Mucosa of descending colon (tissue), 3 donors: Measurements from ENCODE around the gene TEKT5. TPM values are rescaled to one million over a fixed set of nuclear protein-coding genes. Genes with fewer than 3 reads are reported as not detected.
"Not testable (repeated sequence)": the region's sequence is repeated elsewhere in the genome, so short reads cannot be mapped to it uniquely, and the experiment has no call there.

Source experiments
- ATAC-seq: fragments of 200-7000 bp; cut with Tn5 transposase; one replicate; pipeline ENCODE4 v1.9.1; 2020; ENCODE audit warnings: mild to moderate bottlenecking, moderate library complexity
- DNase-seq, 3 donors: peaks; one replicate each; pipeline ENCODE4 v3.0.0-alpha.2; 2020
- H3K36me3 ChIP-seq: fragments of 200-600 bp; one replicate; pipeline ENCODE4 v1.8.0; 2021; ENCODE audit warnings: low read depth, mild to moderate bottlenecking
- H3K4me1 ChIP-seq: fragments of 200-600 bp; one replicate; pipeline ENCODE4 v1.8.0; 2021; ENCODE audit warnings: low read depth, mild to moderate bottlenecking
- H3K4me3 ChIP-seq: fragments of 200-600 bp; one replicate; pipeline ENCODE4 v1.8.0; 2021; ENCODE audit warnings: mild to moderate bottlenecking
- H3K9me3 ChIP-seq: fragments of 200-600 bp; one replicate; pipeline ENCODE4 v1.8.0; 2021; ENCODE audit warnings: mild to moderate bottlenecking
- intact Hi-C, 2 donors: fragments of 100-400 bp; cut with DNase I in 1 of 2; cut with micrococcal nuclease in 1 of 2; formaldehyde crosslinking; loops; one replicate each; pipeline versions ENCODE4 v1.11.0 to v1.11.1; 2022; cut with DNase I, micrococcal nuclease
- total RNA-seq, 3 donors: library from RNA; stranded (reverse); fragmentation: NEBNext Ultra II Directional in 2 of 3; extraction: Animal tissue kit (Norgen Biotek cat#: 25700) in 2 of 3; gene quantifications; one replicate each; pipeline versions ENCODE4 v1.2.1 to v1.2.4, GENCODE V29; 2021 to 2023
- TF ChIP-seq, protein P1 (sequence below): fragments of 200-600 bp; IDR thresholded peaks from one replicate; pipeline ENCODE4 v1.8.0; 2022; ENCODE audit warnings: antibody characterized with exemption, mild to moderate bottlenecking
- donor health status: DM: no; HTN: no; CAD: no; lungs with moderate emphysema.
- donor health status: DM: no; HTN: no; CAD: no.
- donor health status: DM: no; HTN: yes; CAD: no.

Gene TEKT5
- total RNA-seq, 3 donors from 2014 or later: 0.28 to 0.90 (median 0.46) TPM

DNA sequence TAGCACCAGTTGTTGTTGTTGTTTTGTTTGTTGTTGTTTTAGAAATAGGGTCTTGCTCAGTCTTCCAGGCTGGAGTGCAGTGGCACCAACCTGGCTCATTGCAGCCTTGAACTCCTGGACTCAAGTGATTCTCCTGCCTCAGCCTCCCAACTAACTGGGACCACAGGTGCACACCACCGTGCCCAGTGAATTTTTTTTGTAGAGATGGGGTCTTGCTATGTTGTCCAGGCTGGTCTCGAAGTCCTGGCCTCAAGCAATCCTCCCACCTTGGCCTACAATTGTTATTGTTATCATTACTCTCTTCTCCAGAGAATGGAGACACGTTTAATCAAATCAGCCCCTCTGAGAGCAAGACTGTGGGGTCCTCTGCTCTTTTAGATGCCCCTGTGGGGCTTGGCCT lies 71.7 kb downstream of the TEKT5 start:
- ATAC-seq (no peak), DNase-seq (no peak)
- H3K36me3 ChIP-seq: no peaks in the 10 kb centered on the region
- TF ChIP-seq, protein P1, sequence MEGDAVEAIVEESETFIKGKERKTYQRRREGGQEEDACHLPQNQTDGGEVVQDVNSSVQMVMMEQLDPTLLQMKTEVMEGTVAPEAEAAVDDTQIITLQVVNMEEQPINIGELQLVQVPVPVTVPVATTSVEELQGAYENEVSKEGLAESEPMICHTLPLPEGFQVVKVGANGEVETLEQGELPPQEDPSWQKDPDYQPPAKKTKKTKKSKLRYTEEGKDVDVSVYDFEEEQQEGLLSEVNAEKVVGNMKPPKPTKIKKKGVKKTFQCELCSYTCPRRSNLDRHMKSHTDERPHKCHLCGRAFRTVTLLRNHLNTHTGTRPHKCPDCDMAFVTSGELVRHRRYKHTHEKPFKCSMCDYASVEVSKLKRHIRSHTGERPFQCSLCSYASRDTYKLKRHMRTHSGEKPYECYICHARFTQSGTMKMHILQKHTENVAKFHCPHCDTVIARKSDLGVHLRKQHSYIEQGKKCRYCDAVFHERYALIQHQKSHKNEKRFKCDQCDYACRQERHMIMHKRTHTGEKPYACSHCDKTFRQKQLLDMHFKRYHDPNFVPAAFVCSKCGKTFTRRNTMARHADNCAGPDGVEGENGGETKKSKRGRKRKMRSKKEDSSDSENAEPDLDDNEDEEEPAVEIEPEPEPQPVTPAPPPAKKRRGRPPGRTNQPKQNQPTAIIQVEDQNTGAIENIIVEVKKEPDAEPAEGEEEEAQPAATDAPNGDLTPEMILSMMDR: no peak
- intact Hi-C loops: no loop called here
- no peak overlapping the region for H3K4me3 ChIP-seq
- peaks cover 9% of the 10 kb centered on the region for H3K4me1 ChIP-seq
- H3K9me3 ChIP-seq: no peaks in the 10 kb centered on the region

DNA sequence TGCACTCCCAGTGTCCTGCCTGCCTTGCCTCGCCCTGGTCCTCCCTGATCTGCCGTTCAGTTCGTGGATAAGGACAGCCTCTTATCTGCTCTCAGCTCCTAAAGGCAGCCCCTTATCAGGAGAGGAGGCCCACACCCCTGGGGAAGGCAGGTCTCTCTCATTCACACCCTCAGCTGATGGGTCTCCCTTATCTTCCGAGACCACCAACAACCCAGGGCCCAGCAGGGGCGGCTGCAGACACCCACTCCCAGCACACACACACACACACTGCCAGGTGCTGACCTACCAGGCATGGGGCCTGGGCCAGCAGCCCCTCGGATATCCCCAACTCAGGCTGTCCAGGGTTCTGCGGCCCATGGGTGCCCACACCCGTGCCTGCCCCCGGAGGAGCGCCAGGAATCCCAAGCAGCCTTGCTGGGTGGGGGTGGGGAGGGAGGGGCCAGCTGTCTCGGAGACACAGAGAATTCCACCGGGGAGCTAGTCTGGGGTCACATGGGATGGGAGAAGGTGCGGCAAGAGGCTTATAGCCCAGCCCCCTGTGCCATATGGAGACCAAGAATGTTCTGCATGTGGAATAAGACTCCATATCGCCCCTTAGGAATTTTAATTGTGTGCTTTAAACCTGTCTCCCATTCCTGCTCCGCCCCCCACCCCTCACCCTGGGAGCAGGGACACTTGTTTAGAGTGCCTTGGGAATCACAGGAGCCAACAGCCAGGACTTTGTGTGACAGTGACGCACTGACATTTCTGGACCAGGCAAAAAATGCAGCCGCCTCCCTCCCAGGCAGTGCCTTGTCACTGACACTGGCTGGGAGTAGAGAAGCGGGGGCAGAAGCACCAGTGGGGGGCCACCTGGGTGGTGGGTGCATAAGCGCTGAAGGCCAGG lies 72.5 kb downstream of the TEKT5 start:
- Histone ChIP-seq H3K4me3 (no peak overlapping the region), H3K36me3 (no peaks in the 10 kb centered on the region), H3K4me1 (peaks cover 16% of the 10 kb centered on the region), H3K9me3 (no peaks in the 10 kb centered on the region)
- no peak for ATAC-seq
- intact Hi-C loops: no loop called here
- no peak for DNase-seq
- TF ChIP-seq, protein P1: no peak

DNA sequence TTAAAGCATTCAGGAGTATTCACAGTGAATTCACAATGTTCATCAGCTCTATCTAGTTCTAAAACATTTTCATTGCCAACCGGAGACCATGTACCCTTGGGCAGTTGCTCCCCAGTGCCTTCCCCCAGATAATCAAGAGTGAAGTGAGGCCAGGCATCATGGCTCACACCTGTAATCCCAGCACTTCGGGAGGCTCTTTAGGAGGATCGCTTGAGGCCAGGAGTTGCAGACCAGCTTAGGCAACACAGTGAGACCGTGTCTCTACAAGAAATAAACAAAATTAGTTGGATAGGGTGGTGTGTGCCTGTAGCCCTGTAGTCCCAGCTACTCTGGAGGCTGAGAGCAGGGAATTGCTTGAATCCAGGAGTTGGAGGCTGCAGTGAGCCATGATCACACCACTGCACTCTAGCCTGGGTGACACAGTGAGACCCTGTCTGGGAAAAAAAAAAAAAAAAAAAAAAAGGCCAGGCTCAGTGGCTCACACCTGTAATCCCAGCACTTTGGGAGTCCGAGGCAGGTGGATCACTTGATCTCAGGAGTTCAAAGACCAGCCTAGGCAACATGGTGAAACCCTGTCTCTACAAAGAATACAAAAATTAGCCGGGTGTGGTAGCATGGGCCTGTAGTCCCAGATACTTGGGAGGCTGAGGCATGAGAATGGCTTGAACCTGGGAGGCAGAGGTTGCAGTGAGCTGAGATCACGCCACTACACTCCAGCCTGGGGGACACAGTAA lies 73.3 kb downstream of the TEKT5 start:
- H3K36me3 ChIP-seq, ATAC-seq, DNase-seq, intact Hi-C loops, H3K4me3 ChIP-seq, H3K9me3 ChIP-seq: not testable (repeated sequence)
- H3K4me1 ChIP-seq: peaks cover 22% of the 10 kb centered on the region

DNA sequence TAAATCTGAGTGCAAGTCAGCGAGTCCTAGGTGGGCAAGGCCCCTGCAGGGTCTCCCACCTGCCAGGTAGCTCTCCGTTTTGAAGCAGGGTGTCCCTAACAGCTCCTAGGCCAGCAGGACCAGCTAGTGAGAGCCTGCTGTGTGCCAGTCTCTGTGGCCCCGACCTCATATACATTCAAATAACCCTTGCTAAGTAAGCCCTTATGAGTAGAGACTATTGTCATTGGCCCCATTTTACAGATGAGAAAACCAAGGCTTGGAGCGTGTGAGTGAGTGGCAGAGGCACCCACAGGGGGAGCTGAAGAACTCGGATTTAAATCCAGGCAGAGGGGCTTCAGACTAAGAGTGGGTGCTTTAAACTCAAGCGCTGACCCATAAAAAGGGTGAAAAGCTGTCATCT lies 74.6 kb downstream of the TEKT5 start:
- Histone ChIP-seq H3K4me1 (peaks cover 22% of the 10 kb centered on the region), H3K9me3 (no peaks in the 10 kb centered on the region), H3K36me3 (no peaks in the 10 kb centered on the region), H3K4me3 (no peak overlapping the region)
- no peak for DNase-seq
- ATAC-seq: no peak
- intact Hi-C loops: no loop called here
- TF ChIP-seq, protein P1: no peak

DNA sequence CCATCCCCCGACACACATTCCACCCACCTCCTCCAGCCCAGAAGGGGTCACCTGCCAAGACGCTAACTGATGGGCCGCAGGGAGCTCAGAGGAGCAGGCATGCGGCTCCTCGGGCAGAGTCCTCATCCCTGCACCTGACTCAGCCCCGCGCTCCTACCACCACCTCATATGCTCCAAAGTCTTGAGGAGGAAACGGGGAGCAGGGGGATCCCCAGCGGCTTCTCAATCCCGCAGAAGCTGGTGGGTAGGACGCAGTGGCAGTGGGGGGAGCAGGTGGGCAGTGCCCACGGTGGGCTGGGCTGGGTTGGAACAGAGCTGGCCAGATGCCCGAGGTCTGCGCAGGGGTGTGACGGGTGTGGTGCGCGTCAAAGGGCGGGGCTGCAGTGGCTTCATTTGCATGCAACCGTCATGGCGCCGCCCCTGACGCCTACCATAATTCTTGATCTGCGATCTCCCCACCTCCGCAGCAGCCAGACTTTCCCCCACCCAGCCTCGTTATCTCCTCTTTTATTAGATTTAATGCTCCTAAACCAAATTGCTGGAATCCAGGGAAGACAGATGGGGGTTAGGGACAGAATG lies 75.4 kb downstream of the TEKT5 start:
- DNase-seq: peak; percentile 89 to 92 (median 90)
- ATAC-seq: peak; percentile 89
- H3K4me3 ChIP-seq: no peak overlapping the region
- TF ChIP-seq, protein P1: no peak
- intact Hi-C loops: no loop called here
- no peaks in the 10 kb centered on the region for H3K36me3 ChIP-seq
- H3K9me3 ChIP-seq: no peaks in the 10 kb centered on the region
- H3K4me1 ChIP-seq: peaks cover 22% of the 10 kb centered on the region
